ENCODE results near the gene RAD18. TPM values are rescaled to one million over a fixed set of nuclear protein-coding genes. Genes with fewer than 3 reads are reported as not detected.

Gene RAD18
- total RNA-seq, 2 donors from 2014 or later, result 45.6 to 59.0 TPM

GRCh38 chr3:8885536-8886316 lies 77.5 kb downstream of the RAD18 start:
- H3K4me3 Mint-ChIP-seq, result no peak overlapping the region
- peaks cover 82% of the 10 kb centered on the region for H3K36me3 Mint-ChIP-seq (ENCODE audit: low read depth)
- no peaks in the 10 kb centered on the region for H3K9me3 Mint-ChIP-seq
- no peaks in the 10 kb centered on the region for H3K4me1 Mint-ChIP-seq
- H3K27ac Mint-ChIP-seq, result no peak overlapping the region
- no peaks in the 10 kb centered on the region for H3K27me3 Mint-ChIP-seq
- ATAC-seq (replicated peaks), result no peak

- H3K4me3 Mint-ChIP-seq, result no peak overlapping the region
- no peaks in the 10 kb centered on the region for H3K9me3 Mint-ChIP-seq
- H3K4me1 Mint-ChIP-seq, result no peaks in the 10 kb centered on the region
- H3K27ac Mint-ChIP-seq, result no peak overlapping the region
- peaks cover 82% of the 10 kb centered on the region for H3K36me3 Mint-ChIP-seq (ENCODE audit: low read depth)
- ATAC-seq (replicated peaks), result no peak
- no peaks in the 10 kb centered on the region for H3K27me3 Mint-ChIP-seq
Measured at GRCh38 chr3:8884630-8885290, 78.5 kb downstream of the RAD18 start.

- Mint-ChIP-seq H3K9me3 (no peaks in the 10 kb centered on the region), H3K4me1 (no peaks in the 10 kb centered on the region), H3K4me3 (no peak overlapping the region), H3K27me3 (no peaks in the 10 kb centered on the region), H3K27ac (no peak overlapping the region), H3K36me3 (ENCODE audit: low read depth) (peaks cover 77% of the 10 kb centered on the region)
- ATAC-seq (replicated peaks), result no peak
Measured at GRCh38 chr3:8882642-8883041, 80.6 kb downstream of the RAD18 start.

- no peaks in the 10 kb centered on the region for H3K4me1 Mint-ChIP-seq
- peaks cover 77% of the 10 kb centered on the region for H3K36me3 Mint-ChIP-seq (ENCODE audit: low read depth)
- H3K9me3 Mint-ChIP-seq, result no peaks in the 10 kb centered on the region
- H3K4me3 Mint-ChIP-seq, result no peak overlapping the region
- ATAC-seq (replicated peaks), result no peak
- H3K27me3 Mint-ChIP-seq, result no peaks in the 10 kb centered on the region
- H3K27ac Mint-ChIP-seq, result no peak overlapping the region
Measured at GRCh38 chr3:8882171-8882593, 81.1 kb downstream of the RAD18 start.

GRCh38 chr3:8879347-8879944 lies 83.8 kb downstream of the RAD18 start:
- Mint-ChIP-seq H3K27me3 (no peaks in the 10 kb centered on the region), H3K9me3 (no peaks in the 10 kb centered on the region), H3K4me3 (no peak overlapping the region), H3K4me1 (no peaks in the 10 kb centered on the region), H3K27ac (no peak overlapping the region), H3K36me3 (ENCODE audit: low read depth) (peaks cover 69% of the 10 kb centered on the region)
- no peak for ATAC-seq (replicated peaks)

- H3K4me1 Mint-ChIP-seq, result no peaks in the 10 kb centered on the region
- H3K27ac Mint-ChIP-seq, result no peak overlapping the region
- H3K27me3 Mint-ChIP-seq, result no peaks in the 10 kb centered on the region
- ATAC-seq (replicated peaks), result no peak
- no peaks in the 10 kb centered on the region for H3K9me3 Mint-ChIP-seq
- H3K4me3 Mint-ChIP-seq, result no peak overlapping the region
- peaks cover 40% of the 10 kb centered on the region for H3K36me3 Mint-ChIP-seq (ENCODE audit: low read depth)
Measured at GRCh38 chr3:8875836-8876235, 87.4 kb downstream of the RAD18 start.

- no peak overlapping the region for H3K4me3 Mint-ChIP-seq
- H3K27ac Mint-ChIP-seq, result no peak overlapping the region
- ATAC-seq (replicated peaks), result no peak
Measured at GRCh38 chr3:8873740-8874139, 89.5 kb downstream of the RAD18 start.

GRCh38 chr3:8872261-8872660 lies 91.0 kb downstream of the RAD18 start:
- Mint-ChIP-seq H3K4me1 (no peaks in the 10 kb centered on the region), H3K27me3 (no peaks in the 10 kb centered on the region), H3K4me3 (no peak overlapping the region), H3K9me3 (no peaks in the 10 kb centered on the region), H3K36me3 (ENCODE audit: low read depth) (peaks cover 9% of the 10 kb centered on the region), H3K27ac (no peak overlapping the region)
- ATAC-seq (replicated peaks), result no peak

More at GRCh38 chr3:8873740-8874139, 89.5 kb downstream of the RAD18 start:
- H3K27me3 Mint-ChIP-seq, result no peaks in the 10 kb centered on the region
- peaks cover 19% of the 10 kb centered on the region for H3K36me3 Mint-ChIP-seq (ENCODE audit: low read depth)
- H3K4me1 Mint-ChIP-seq, result no peaks in the 10 kb centered on the region
- H3K9me3 Mint-ChIP-seq, result no peaks in the 10 kb centered on the region

- H3K27me3 Mint-ChIP-seq, result no peaks in the 10 kb centered on the region
- no peak for ATAC-seq (replicated peaks)
- no peak overlapping the region for H3K27ac Mint-ChIP-seq
- no peaks in the 10 kb centered on the region for H3K4me1 Mint-ChIP-seq
- no peak overlapping the region for H3K4me3 Mint-ChIP-seq
- H3K9me3 Mint-ChIP-seq, result no peaks in the 10 kb centered on the region
- H3K36me3 Mint-ChIP-seq (ENCODE audit: low read depth), result no peaks in the 10 kb centered on the region
Measured at GRCh38 chr3:8871306-8871705, 92.0 kb downstream of the RAD18 start.

- H3K27ac Mint-ChIP-seq, result no peak overlapping the region
- H3K9me3 Mint-ChIP-seq, result no peaks in the 10 kb centered on the region
- no peaks in the 10 kb centered on the region for H3K4me1 Mint-ChIP-seq
- no peaks in the 10 kb centered on the region for H3K27me3 Mint-ChIP-seq
- H3K36me3 Mint-ChIP-seq (ENCODE audit: low read depth), result no peaks in the 10 kb centered on the region
- no peak for ATAC-seq (replicated peaks)
- H3K4me3 Mint-ChIP-seq, result no peak overlapping the region
Measured at GRCh38 chr3:8870134-8870533, 93.1 kb downstream of the RAD18 start.

- ATAC-seq (replicated peaks), result peak; percentile 47
- Mint-ChIP-seq H3K36me3 (ENCODE audit: low read depth) (no peaks in the 10 kb centered on the region), H3K27me3 (no peaks in the 10 kb centered on the region), H3K27ac (no peak overlapping the region), H3K4me1 (no peaks in the 10 kb centered on the region), H3K9me3 (no peaks in the 10 kb centered on the region), H3K4me3 (no peak overlapping the region)
Measured at GRCh38 chr3:8869613-8870012, 93.7 kb downstream of the RAD18 start.

- no peaks in the 10 kb centered on the region for H3K27me3 Mint-ChIP-seq
- H3K4me3 Mint-ChIP-seq, result no peak overlapping the region
- ATAC-seq (replicated peaks), result no peak
- no peak overlapping the region for H3K27ac Mint-ChIP-seq
- H3K36me3 Mint-ChIP-seq (ENCODE audit: low read depth), result no peaks in the 10 kb centered on the region
- no peaks in the 10 kb centered on the region for H3K9me3 Mint-ChIP-seq
- H3K4me1 Mint-ChIP-seq, result no peaks in the 10 kb centered on the region
Measured at GRCh38 chr3:8868996-8869395, 94.3 kb downstream of the RAD18 start.

GRCh38 chr3:8867646-8868045 lies 95.6 kb downstream of the RAD18 start:
- Mint-ChIP-seq H3K36me3 (ENCODE audit: low read depth) (no peaks in the 10 kb centered on the region), H3K4me1 (no peaks in the 10 kb centered on the region), H3K27ac (no peak overlapping the region), H3K27me3 (no peaks in the 10 kb centered on the region), H3K4me3 (no peak overlapping the region), H3K9me3 (no peaks in the 10 kb centered on the region)
- no peak for ATAC-seq (replicated peaks)

GRCh38 chr3:8865697-8866096 lies 97.6 kb downstream of the RAD18 start:
- ATAC-seq (replicated peaks), result no peak
- H3K27me3 Mint-ChIP-seq, result no peaks in the 10 kb centered on the region
- no peak overlapping the region for H3K4me3 Mint-ChIP-seq
- H3K27ac Mint-ChIP-seq, result no peak overlapping the region
- no peaks in the 10 kb centered on the region for H3K4me1 Mint-ChIP-seq
- no peaks in the 10 kb centered on the region for H3K9me3 Mint-ChIP-seq
- H3K36me3 Mint-ChIP-seq (ENCODE audit: low read depth), result no peaks in the 10 kb centered on the region

Data from activated T-helper 17 cell treated with anti-CD3 and anti-CD28 coated beads, Interleukin-2, amount 50 U/mL, for 72 hours (primary cell).